GM12891 (cell line): ENCODE results near the gene BORCS8.

Experiments
- PAX5 ChIP-seq: IDR thresholded peaks from 2 replicates; pipeline ENCODE4 v1.6.1; 2011; ENCODE audit warnings: low read length, moderate library complexity, mild to moderate bottlenecking; ENCODE audit not compliant: insufficient read depth, severe bottlenecking
- POLR2A ChIP-seq: IDR thresholded peaks from 2 replicates; pipeline ENCODE4 v1.6.1; 2011; ENCODE audit warnings: low read depth, low read length, control low read depth
- POLR2AphosphoS5 ChIP-seq: IDR thresholded peaks from 2 replicates; pipeline ENCODE4 v1.6.1; 2011; ENCODE audit warnings: low read depth, low read length, control low read depth
- POU2F2 ChIP-seq: IDR thresholded peaks from 2 replicates; pipeline ENCODE4 v1.6.1; 2011; ENCODE audit warnings: low read depth, mild to moderate bottlenecking, control low read depth, low read length, moderate library complexity
- SPI1 ChIP-seq: IDR thresholded peaks from 2 replicates; pipeline ENCODE4 v1.6.1; 2011; ENCODE audit warnings: low read depth, low read length, control low read depth
- TAF1 ChIP-seq: IDR thresholded peaks from 2 replicates; pipeline ENCODE4 v1.6.1; 2011; ENCODE audit warnings: low read depth, low read length, control low read depth

DNA sequence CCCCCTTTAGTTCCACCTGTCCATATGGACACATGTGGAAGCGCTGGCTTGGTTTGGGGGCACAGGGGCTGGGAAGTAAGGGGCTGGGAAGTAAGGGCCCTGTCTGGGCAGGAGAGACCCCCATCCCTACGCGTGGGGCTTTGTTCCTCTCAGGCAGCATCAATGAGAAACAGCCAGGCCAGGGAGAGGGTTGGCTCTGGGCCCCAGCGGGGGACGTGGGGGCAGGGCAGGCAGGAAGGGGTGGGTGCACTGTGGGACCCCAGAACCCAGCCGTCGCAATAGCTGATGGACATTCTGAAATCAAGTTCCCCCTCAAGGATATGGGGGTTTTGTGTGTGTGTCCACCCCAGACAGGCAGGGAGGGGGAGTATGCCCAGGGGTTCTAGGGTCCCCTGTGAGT, 21.0 kb upstream of the BORCS8 start:
- TF ChIP-seq POLR2A (no peak), TAF1 (no peak), POLR2AphosphoS5 (no peak), SPI1 (no peak), POU2F2 (no peak), PAX5 (no peak)
